GM21737 (cell line): Measurements from ENCODE around the gene SORCS2.
"Not testable (repeated sequence)": the region's sequence is repeated elsewhere in the genome, so short reads cannot be mapped to it uniquely, and the experiment has no call there.

Source experiments
- ATAC-seq: cut with Tn5 transposase; IDR thresholded peaks from one replicate; pipeline ENCODE4 v1.9.1; 2021; ENCODE audit warnings: mild to moderate bottlenecking, moderate library complexity; ENCODE audit not compliant: unreplicated experiment

The SORCS2 gene

GRCh38 chr4:7199129-7199725 is 6.9 kb downstream of the SORCS2 start:
- no peak for ATAC-seq

- ATAC-seq, result no peak
Observed at GRCh38 chr4:7199771-7200441, 7.6 kb downstream of the SORCS2 start.

GRCh38 chr4:7200801-7201200 is 8.5 kb downstream of the SORCS2 start:
- ATAC-seq, result no peak

GRCh38 chr4:7201420-7202305 is 9.3 kb downstream of the SORCS2 start:
- ATAC-seq, result no peak

- no peak for ATAC-seq
Observed at GRCh38 chr4:7202411-7202810, 10.1 kb downstream of the SORCS2 start.

- no peak for ATAC-seq
Observed at GRCh38 chr4:7204656-7205387, 12.5 kb downstream of the SORCS2 start.

GRCh38 chr4:7206385-7206784 is 14.0 kb downstream of the SORCS2 start:
- no peak for ATAC-seq

- no peak for ATAC-seq
Observed at GRCh38 chr4:7206911-7207567, 14.7 kb downstream of the SORCS2 start.

GRCh38 chr4:7207628-7208231 is 15.4 kb downstream of the SORCS2 start:
- ATAC-seq, result no peak

- no peak for ATAC-seq
Observed at GRCh38 chr4:7208509-7209451, 16.4 kb downstream of the SORCS2 start.

GRCh38 chr4:7209699-7210098 is 17.4 kb downstream of the SORCS2 start:
- no peak for ATAC-seq

- ATAC-seq, result no peak
Observed at GRCh38 chr4:7210824-7211223, 18.5 kb downstream of the SORCS2 start.

- ATAC-seq, result no peak
Observed at GRCh38 chr4:7212101-7212674, 19.9 kb downstream of the SORCS2 start.

GRCh38 chr4:7212921-7213320 is 20.6 kb downstream of the SORCS2 start:
- no peak for ATAC-seq

GRCh38 chr4:7213807-7214206 is 21.5 kb downstream of the SORCS2 start:
- no peak for ATAC-seq

- no peak for ATAC-seq
Observed at GRCh38 chr4:7214359-7214758, 22.0 kb downstream of the SORCS2 start.

GRCh38 chr4:7215187-7215586 is 22.8 kb downstream of the SORCS2 start:
- ATAC-seq, result not testable (repeated sequence)

GRCh38 chr4:7217039-7217438 is 24.7 kb downstream of the SORCS2 start:
- no peak for ATAC-seq
